GM18526 (cell line): ENCODE data around the gene RIC1.

Experiments used
- POLR2A ChIP-seq: IDR thresholded peaks from 3 replicates; pipeline ENCODE4 v1.6.1; 2011; ENCODE audit not compliant: insufficient read length; ENCODE audit errors: extremely low read depth

The RIC1 gene

GRCh38 chr9:5696884-5697283 is 68.0 kb downstream of the RIC1 start:
- TF ChIP-seq POLR2A, result no peak

- no peak for TF ChIP-seq POLR2A
Observed at GRCh38 chr9:5698004-5698403, 69.1 kb downstream of the RIC1 start.

DNA sequence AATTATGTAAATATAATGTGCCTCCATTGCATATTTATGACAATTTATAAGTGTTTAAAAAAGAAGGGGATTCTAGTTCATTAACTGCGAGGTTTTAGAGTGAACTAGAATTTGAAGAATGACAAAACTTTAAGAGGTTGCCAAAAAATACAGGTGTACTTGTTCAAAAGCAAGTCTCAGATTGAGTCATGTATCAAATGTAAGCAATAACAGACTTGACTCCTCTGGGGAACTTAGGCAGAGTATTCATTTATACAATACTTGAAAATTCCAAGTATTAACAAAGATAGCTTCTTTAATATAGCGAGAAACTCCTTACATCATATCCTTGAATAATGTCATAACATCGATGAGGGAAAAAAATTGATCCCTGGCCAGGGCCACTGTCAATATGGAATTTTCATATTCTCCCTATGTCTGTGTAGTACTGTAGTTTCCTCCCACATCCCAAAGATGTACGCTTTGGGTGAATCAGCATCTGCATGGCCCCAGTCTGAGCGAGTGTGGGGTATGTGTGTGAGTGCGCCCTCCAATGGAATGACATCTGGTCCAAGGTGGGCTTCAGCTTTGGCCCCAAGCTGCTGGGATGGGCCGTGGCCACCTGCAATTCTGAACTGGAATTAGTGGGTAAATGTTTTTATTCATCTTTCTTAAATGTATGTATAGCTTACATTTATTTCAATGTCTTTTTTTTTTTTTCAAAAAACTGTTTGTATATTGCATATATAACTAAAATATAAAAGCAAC is 70.1 kb downstream of the RIC1 start:
- no peak for TF ChIP-seq POLR2A

DNA sequence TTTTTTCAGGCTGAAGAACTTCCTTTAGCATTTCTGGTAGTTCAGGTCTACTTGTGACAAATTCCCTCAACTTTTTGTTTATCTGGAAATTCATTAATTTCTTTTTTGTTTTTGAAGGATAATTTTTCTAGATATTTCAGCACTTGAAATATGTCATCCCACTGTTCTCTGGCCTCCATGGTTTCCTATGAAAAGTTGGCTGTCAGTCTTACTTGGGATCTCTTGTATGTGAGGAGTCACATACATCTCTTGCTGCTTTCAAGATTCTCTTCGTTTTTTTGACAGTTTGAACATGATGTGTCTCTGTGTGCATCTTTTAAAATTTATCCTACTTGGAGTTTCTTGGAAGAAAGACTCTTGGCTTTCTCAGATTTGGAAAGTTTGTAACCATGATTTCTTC is 79.5 kb downstream of the RIC1 start:
- TF ChIP-seq POLR2A, result no peak

- TF ChIP-seq POLR2A, result no peak
Observed at GRCh38 chr9:5712651-5713390, 83.9 kb downstream of the RIC1 start.

DNA sequence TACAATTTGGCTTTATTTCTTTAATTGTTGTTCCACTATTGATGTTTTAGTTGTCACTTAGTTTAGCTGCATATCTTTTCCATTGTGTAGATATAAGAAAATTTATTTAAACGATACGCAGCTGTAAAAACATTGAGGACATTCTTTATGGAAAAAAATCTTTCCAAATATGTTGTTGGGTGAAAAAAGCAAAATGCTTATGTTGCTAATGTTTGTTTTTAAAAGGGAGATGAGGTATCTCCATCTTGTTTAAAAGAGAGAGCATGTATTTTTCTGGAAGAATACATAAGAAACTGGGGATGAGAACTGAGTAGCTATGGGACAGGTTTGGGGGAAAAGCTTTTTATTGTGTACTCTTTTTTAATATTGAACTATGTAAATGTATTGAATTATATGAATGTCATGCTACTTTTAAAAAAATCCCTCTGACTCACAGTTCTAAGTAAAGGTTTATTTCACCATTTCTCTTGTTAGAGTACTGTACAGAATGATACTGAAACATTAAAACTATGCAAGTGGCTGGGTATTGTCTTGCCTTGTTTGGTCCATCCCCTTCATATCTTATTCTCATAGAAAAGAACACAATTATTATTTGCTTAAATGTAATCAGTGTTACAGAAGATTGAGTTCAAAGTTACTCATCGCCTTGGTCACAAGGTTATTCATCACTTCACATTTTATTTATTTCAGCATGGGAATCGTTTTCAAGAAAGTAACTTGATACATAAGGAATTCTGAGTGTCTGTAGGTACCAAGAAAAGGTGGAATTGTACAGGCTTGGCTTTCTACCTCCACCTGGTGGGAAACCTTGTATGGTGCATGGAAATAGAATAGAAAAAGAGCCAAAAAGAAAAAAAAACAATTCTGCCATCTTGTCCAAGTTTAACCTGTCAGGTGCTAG is 85.8 kb downstream of the RIC1 start:
- no peak for TF ChIP-seq POLR2A

DNA sequence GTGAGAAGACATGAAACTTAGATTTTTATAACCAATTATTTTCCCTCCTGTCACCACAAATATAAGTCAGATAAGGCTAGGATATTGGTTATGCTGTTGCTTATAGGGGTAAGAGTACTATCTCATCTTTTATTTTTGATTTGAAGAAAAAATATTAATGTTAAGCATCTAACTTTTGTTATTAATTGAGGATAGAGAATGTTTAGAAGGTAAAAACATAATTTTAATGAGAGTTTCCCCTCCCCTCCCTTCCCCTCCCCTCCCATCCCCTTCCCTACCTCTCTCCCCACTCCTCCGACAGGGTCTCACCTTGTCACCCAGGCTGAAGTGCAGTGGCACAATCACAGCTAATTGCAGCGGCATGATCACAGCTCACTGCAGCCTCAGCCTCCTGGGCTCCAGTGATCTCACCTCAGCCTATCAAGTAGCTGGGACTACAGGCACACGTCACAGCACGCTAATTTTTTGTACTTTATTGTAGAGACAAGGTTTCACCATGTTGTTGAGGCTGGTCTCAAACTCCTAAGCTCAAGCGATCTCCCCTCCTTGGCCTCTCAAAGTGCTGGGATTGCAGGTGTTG is 86.7 kb downstream of the RIC1 start:
- no peak for TF ChIP-seq POLR2A

DNA sequence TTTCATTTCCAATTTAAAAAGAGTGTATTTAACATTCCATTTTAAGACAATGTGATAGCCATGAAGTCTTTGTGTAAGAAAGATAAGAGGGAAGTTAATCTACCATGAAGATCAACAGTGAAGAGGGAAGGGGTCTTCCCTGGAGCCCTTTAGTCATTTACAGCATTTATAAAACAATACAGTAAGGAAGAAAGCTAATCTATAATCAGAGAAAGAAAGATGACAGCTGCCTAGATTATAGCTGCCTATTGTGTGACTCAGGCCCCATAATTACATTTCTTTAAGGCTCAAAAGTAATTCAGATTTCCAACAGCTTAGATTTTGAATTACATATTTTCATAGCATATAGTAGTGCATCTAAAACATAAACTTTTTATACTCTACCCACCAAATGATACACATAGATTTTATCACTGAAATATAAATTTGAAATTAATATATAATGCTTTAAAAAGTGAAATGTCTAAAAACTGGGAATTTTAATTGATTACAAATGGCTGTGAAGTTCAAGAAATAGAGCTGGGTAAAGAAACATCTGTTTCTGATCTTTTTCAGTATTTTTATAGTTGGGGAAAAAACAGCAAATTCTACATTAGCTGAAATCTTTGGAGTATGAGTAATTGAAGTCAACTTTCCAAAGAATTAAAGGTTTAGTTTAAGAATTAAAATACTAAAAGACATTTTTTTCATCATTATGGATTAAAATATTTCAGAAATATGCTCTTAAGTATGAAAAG is 89.6 kb downstream of the RIC1 start:
- no peak for TF ChIP-seq POLR2A

- TF ChIP-seq POLR2A, result no peak
Observed at GRCh38 chr9:5719100-5719926, 90.4 kb downstream of the RIC1 start.

DNA sequence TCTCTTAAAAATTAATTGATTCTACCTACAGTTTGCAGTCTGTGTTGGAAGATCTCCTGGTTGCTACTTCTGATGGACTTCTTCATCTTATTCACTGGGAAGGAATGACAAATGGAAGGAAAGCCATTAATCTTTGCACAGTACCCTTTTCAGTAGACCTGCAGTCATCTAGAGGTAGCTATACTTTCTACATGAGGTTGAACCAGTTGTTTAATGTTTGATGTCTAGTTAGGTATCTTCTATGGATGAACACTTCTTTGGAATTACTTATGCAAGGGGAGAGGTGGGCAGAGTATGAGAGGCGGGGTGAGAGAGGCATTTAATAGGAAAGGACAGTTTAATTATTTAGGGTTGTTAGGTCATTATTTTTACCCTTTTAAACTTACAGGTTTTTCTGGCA is 91.2 kb downstream of the RIC1 start:
- TF ChIP-seq POLR2A, result no peak

DNA sequence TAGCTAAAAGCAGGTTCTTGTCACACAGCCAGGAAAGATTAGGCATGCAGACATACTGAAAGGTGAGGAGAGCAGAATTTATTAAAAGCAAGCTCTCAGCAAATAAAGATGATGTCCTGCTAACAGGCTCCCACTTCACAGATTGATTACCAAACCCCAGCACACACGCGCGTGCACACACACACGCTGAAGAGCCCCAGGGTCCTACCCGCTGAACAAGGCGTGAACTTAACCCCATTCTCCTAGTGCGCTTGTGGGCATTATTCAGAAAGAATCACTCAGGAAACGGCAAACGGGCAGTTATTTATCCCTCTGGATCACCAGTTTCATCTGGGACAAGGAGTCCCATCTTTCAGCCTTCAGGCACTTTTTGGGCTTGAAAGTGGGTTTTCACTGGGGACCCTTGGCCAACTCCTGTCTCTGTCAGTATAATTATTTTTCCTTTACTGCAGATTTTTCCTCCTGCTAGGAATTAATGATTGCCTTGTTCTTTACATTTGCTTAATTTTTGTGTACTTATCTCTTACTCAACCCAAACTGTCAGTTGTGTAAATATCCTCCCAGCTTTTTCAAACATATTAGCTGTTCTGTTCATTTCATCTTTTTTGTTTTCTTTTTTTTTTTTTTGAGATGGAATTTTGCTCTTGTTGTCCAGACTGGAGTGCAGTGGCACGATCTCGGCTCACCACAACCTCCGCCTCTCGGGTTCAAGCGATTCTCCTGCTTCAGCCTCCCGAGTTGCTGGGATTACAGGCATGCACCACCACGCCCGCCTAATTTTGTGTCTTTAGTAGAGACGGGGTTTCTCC is 92.6 kb downstream of the RIC1 start:
- TF ChIP-seq POLR2A, result no peak

DNA sequence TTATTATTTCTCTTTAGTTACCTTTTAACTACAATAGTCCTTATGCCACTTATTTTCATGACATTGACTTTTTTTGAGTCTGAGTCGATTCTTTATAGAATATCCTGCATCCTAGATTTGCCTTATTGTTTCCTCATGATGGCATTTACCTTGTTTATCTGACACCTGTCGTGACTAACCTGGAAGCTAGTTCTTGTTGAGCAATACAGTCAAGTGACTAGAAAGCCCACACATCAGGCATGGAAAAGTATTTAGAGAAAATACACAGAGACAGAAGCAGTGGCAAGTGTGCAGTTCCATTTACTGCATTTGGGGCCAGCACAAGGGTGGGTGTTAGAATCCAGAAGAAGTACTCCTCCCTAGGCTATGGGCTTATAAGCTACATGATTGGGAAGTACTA is 106.2 kb downstream of the RIC1 start:
- TF ChIP-seq POLR2A, result no peak
